Omental fat pad (tissue), 4 donors: ENCODE measurements around the gene UBE2Z. TPM values are rescaled to one million over a fixed set of nuclear protein-coding genes. Genes with fewer than 3 reads are reported as not detected.

Source experiments
- ATAC-seq: fragments of 150-250 bp; one replicate; pipeline ENCODE4 v1.9.1; 2016; ENCODE audit warnings: mild to moderate bottlenecking, moderate library complexity; ENCODE audit not compliant: low FRiP score
- DNase-seq: peaks from one replicate; pipeline ENCODE4 v3.0.0-alpha.2; 2019; ENCODE audit warnings: low spot score
- total RNA-seq, 4 donors: library from RNA; depleted of rRNA; stranded (reverse); fragments of >200 nt; gene quantifications; one replicate each; pipeline ENCODE4 v1.1.0, GENCODE V29; 2016
- TF ChIP-seq, protein P1 (sequence below), 3 donors: fragments of 450-650 bp; IDR thresholded peaks; one replicate each; pipeline ENCODE4 v1.5.1; 2016 to 2017; ENCODE audit warnings: antibody characterized with exemption in 3 of 3, mild to moderate bottlenecking in 3 of 3, moderate library complexity in 2 of 3

The UBE2Z gene
- total RNA-seq, 4 donors from 2014 or later = 54.0 to 63.2 (median 56.5) TPM

DNA sequence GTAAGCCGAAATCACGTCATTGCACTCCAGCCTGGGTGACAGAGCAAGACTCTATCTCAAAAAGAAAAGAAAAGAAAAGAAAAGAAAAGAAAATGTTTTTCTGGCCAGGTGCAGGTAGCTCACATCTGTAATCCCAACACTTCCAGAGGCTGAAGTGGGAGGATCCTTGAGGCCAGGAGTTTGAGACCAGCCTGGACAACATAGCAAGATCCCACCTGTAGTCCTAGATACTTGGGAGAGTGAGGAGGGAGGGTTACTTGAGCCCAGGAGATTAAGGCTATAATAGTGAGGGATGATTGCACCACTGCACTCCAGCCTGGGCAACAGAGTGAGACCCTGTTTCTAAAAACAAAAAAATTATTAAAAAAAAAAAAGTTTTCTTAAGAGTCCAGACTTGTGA, 18.1 kb upstream of the UBE2Z start:
- TF ChIP-seq, protein P1, sequence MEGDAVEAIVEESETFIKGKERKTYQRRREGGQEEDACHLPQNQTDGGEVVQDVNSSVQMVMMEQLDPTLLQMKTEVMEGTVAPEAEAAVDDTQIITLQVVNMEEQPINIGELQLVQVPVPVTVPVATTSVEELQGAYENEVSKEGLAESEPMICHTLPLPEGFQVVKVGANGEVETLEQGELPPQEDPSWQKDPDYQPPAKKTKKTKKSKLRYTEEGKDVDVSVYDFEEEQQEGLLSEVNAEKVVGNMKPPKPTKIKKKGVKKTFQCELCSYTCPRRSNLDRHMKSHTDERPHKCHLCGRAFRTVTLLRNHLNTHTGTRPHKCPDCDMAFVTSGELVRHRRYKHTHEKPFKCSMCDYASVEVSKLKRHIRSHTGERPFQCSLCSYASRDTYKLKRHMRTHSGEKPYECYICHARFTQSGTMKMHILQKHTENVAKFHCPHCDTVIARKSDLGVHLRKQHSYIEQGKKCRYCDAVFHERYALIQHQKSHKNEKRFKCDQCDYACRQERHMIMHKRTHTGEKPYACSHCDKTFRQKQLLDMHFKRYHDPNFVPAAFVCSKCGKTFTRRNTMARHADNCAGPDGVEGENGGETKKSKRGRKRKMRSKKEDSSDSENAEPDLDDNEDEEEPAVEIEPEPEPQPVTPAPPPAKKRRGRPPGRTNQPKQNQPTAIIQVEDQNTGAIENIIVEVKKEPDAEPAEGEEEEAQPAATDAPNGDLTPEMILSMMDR (IDR thresholded peaks at IDR 0.05) = no peak
- ATAC-seq = no peak
- DNase-seq = no peak

DNA sequence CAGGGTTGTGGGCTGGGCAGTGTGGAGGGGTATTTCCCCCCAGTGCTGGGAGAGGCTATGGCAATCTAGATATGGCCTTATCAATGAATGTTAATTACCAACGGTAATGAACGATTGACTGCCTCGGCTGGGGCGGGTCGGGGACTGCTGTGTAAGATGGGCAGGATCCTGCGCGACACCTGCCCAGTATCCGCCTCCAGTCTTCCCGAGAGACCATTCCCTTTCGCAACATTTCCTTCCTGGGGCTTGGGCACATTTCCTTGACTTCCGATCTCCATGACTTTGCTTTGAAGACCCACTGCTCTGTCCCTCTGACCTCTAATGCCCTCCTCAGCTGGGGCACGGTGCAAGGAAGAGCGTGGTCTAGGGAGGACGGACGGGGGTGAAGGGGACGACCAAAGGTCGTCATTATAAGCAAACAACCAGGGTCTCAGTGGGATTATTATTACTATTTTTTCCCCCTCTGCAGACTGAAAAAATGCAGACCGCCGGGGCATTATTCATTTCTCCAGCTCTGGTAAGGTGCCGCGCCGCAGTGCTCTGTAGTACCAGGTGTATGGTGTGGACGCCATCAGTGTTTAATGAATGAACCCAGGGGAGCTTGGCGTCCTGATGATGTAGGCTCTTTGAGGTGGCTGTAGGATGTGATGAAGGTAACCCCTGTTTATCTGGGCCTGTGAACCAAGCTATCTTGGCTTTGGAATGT, 15.1 kb upstream of the UBE2Z start:
- TF ChIP-seq, protein P1 (IDR thresholded peaks at IDR 0.05) = no peak
- no peak for DNase-seq
- ATAC-seq = no peak

DNA sequence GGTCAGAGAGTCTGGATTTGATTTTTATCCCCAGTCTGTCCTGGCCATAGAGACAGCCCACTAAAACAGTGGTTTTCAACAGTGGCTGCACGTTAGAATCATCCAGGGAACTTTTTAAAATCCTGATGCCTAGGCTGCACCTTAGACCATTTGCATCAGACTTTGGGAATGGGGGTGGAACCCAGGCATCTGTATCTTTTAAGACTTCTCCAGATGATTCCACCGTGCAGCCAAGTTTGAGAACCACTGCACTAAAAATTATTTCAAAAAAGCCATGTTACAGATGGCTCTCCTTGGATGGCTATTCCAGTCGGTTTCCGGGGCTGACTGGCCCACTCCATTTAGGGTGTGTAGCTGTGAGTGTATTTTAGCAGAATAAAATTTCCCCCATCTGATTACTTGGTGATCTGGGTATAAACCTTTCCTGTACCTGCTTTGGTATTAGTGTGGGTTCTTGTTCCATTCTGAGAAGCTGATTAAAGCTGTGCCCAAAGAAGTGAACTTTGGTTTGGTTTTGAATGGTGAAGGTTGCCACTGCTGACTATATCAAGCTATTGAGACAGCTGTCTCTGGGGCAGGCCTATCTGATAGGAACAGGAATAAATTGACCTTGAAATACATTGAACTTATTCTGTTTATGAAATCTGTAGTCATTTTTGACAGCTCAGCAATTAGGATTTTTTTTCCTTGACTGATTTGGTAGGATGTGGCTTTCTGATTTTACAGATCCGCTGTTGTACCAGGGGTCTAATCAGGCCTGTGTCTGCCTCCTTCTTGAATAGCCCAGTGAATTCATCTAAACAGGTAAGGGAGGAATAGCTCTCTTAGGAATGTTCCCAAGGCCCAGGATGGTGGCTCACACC, 14.3 kb upstream of the UBE2Z start:
- no peak for ATAC-seq

DNA sequence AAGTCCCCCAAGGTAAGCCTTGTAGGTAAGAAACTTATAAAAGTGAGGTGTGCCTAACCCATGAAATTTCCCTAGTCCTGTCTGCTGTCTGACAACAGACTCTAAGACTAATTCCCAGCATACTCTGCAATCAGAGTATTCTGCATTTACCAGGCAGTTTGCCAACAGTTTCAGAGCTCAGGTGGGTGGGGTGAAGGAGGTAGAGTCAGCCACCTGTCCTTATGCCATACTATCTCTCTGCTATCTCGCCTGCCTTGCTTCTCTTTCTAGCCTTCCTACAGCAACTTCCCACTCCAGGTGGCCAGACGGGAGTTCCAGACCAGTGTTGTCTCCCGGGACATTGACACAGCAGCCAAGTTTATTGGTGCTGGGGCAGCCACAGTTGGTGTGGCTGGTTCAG, 13.3 kb upstream of the UBE2Z start:
- TF ChIP-seq, protein P1 (IDR thresholded peaks at IDR 0.05) = no peak
- no peak for DNase-seq
- no peak for ATAC-seq

More for the DNA sequence above, 14.3 kb upstream of the UBE2Z start:
- no peak for DNase-seq
- TF ChIP-seq, protein P1 (IDR thresholded peaks at IDR 0.05) = no peak

DNA sequence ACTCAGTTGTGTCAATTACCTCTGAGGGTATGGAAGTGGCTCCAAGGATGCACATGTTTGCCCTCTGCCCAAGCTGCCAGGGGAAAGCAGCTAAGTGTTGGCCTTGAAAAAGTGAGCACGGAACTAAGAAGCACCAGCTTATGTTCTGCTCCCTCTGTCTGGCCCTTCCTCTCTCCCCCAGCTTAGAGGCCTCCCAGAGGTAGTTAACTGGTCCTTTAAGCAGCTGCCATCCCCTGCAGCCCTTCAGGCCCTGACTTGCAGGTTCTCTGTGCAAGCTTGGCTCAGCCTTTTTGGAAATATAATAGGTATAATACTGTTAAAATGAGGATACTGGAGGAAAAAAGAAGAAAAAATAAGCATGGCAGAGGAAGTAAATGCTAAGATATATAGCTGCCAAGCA, 7.0 kb upstream of the UBE2Z start:
- TF ChIP-seq, protein P1 (IDR thresholded peaks at IDR 0.05) = no peak
- DNase-seq (no peak), ATAC-seq (no peak)

DNA sequence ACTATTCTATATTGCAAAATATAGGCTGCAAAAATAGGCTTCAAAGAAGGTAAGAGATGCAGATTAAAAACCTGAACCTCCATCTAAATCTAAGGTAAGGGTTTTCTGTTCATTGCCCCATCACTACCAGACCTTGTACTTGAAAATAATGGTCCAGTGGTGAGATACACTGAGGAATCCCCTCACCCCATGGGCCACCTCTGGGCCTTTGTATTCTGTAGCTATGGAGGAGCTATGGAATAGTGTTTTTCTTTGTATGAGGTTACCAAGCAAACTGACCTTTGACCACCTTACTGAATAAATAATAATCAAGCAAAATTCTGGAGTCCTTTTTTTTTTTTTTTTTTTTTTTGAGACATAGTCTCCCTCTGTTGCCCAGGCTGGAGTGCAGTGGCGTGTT, 4.8 kb upstream of the UBE2Z start:
- ATAC-seq = no peak
- no peak for DNase-seq

More for the DNA sequence above, 4.8 kb upstream of the UBE2Z start:
- TF ChIP-seq, protein P1 (IDR thresholded peaks at IDR 0.05) = no peak
